ENCODE results near the gene PLEKHA4. TPM values are rescaled to one million over a fixed set of nuclear protein-coding genes. Genes with fewer than 3 reads are reported as not detected.
A peak's percentile ranks its signal among the peaks of the same experiment; 100 is the strongest.
"Not testable (repeated sequence)": the region's sequence is repeated elsewhere in the genome, so short reads cannot be mapped to it uniquely, and the experiment has no call there.

PLEKHA4 gene
- total and polyA plus RNA-seq, 10 of the 15 experiments (the other 5 are each of a cell fraction or from before 2014, with no cell fraction given), result 0.13 to 10.0 (median 6.4) TPM; not detected in 1

GRCh38 chr19:48877855-48878195 is 9.4 kb upstream of the PLEKHA4 start:
- WGBS (ENCODE audit: insufficient coverage, insufficient replicate concordance, low lambda C conversion rate, missing lambda C conversion rate), result 99% methylated on average over 6 of the region's 6 CpGs
- ChIA-PET POLR2A (interaction anchor here (1.2 to 6.7 kb wide), 2 partner anchors 8 to 101 kb away, joined by 3 to 55 read pairs; no protein-coding TSS in a partner anchor), CTCF (interaction anchor here (0.6 to 2.2 kb wide), 2 partner anchors 68 to 93 kb away, joined by 3 to 5 read pairs; no protein-coding TSS in a partner anchor), SMC1A (ENCODE audit: uncharacterized antibody, unreplicated experiment) (interaction anchor here (4.5 kb wide), 1 partner anchor 8 kb away, joined by 19 read pairs; no protein-coding TSS in a partner anchor), RAD21 (ENCODE audit: unreplicated experiment) (no interaction called here)
- intact Hi-C loops (cut with micrococcal nuclease; ENCODE audit: unreplicated experiment), result no loop called here
- H4K20me1 ChIP-seq (ENCODE audit: control insufficient read depth, insufficient read depth), result no peaks in the 10 kb centered on the region
- H2AFZ ChIP-seq (ENCODE audit: control insufficient read depth, low read depth, low read length), result no peak overlapping the region
- no peak overlapping the region for H3K27ac ChIP-seq (ENCODE audit: control insufficient read depth, insufficient read depth)
- in situ Hi-C loops (cut with MboI), result no loop called here
- TF ChIP-seq FOS (IDR thresholded peaks at IDR 0.05; ENCODE audit: borderline replicate concordance, extremely low read depth, insufficient read length) (no peak), POLR2AphosphoS5 (IDR thresholded peaks at IDR 0.05; ENCODE audit: low read length) (0 out of 2 replicates have a peak, but pooled peaks have one; percentile 12)
- FAIRE-seq (no peak), DNase-seq (ENCODE audit: low read depth, low spot score) (no peak), ATAC-seq (no peak)
- peaks cover 17% of the 10 kb centered on the region for H3K4me1 ChIP-seq (ENCODE audit: control insufficient read depth, insufficient read depth, low read length)
- H3K4me3 ChIP-seq, result no peak overlapping the region; the same call in 1 of the 2 replicates
- H3K27me3 ChIP-seq (replicated peaks in 1 of 2; ENCODE audit: control insufficient read depth in 2 of 2, insufficient read depth in 2 of 2, low read length in 1 of 2), result no peaks in the 10 kb centered on the region
- H3K9me3 ChIP-seq (replicated peaks; ENCODE audit: control insufficient read depth, insufficient read depth, low read length), result peaks cover 7% of the 10 kb centered on the region; the same call in 2 of the 3 replicates
- no peak overlapping the region; the same call in 1 of the 2 replicates for H3K4me2 ChIP-seq (ENCODE audit: control insufficient read depth, insufficient read depth)
- peaks cover 1 to 10% of the 10 kb centered on the region in 2 experiments; a peak in 2 of 4 replicates for H3K36me3 ChIP-seq (ENCODE audit: control insufficient read depth in 2 of 2, insufficient read depth in 2 of 2, low read length in 1 of 2)
- no peak overlapping the region for H3K9ac ChIP-seq (ENCODE audit: control insufficient read depth, insufficient read depth, low read length)
- BruUV-seq (replicated peaks), result no TSS peak
- H3K79me2 ChIP-seq (ENCODE audit: control insufficient read depth, insufficient read depth, low read length), result peaks cover 43% of the 10 kb centered on the region

- RAD21 ChIA-PET (ENCODE audit: unreplicated experiment), result interaction anchor here (1.0 to 5.0 kb wide), 6 partner anchors 10 to 95 kb away, joined by 4 to 26 read pairs (median 6); partner anchors contain the start of gene NUCB1
- 2% methylated on average over 30 of the region's 30 CpGs for WGBS (ENCODE audit: insufficient coverage, insufficient replicate concordance, low lambda C conversion rate, missing lambda C conversion rate)
- BruUV-seq (replicated peaks), result not testable (repeated sequence)
- TF ChIP-seq POLR2AphosphoS5 (IDR thresholded peaks at IDR 0.05; ENCODE audit: low read length), result peak; percentile 69
- peak; percentile 46; the same call in 1 of the 2 replicates for TF ChIP-seq NR2F1 (conservative IDR thresholded peaks at IDR 0.05)
- TF ChIP-seq ETV6 (conservative IDR thresholded peaks at IDR 0.05 in 1 of 2, IDR thresholded peaks at IDR 0.05 in 1 of 2; ENCODE audit: borderline replicate concordance in 1 of 2, low read depth in 1 of 2), result 0 out of 4 replicates have a peak, but pooled peaks of 1 of the 2 experiments have one; percentile 7
- TF ChIP-seq MLLT1 (IDR thresholded peaks at IDR 0.05), result peak; percentile 97
- TF ChIP-seq TCF12 (IDR thresholded peaks at IDR 0.05; ENCODE audit: low read depth, low read length), result peak; percentile 25; the same call in 1 of the 2 replicates
- TF ChIP-seq, protein P1, sequence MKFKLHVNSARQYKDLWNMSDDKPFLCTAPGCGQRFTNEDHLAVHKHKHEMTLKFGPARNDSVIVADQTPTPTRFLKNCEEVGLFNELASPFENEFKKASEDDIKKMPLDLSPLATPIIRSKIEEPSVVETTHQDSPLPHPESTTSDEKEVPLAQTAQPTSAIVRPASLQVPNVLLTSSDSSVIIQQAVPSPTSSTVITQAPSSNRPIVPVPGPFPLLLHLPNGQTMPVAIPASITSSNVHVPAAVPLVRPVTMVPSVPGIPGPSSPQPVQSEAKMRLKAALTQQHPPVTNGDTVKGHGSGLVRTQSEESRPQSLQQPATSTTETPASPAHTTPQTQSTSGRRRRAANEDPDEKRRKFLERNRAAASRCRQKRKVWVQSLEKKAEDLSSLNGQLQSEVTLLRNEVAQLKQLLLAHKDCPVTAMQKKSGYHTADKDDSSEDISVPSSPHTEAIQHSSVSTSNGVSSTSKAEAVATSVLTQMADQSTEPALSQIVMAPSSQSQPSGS (IDR thresholded peaks at IDR 0.05; ENCODE audit: low read length), result peak; percentile 14; the same call in 1 of the 2 replicates
- TF ChIP-seq POU2F2 (IDR thresholded peaks at IDR 0.05; ENCODE audit: borderline replicate concordance, low read depth, low read length), result peak; percentile 28; the same call in 1 of the 3 replicates
Measured at GRCh38 chr19:48876043-48876981, 7.9 kb upstream of the PLEKHA4 start.

More at GRCh38 chr19:48876043-48876981, 7.9 kb upstream of the PLEKHA4 start:
- H3K27me3 ChIP-seq (replicated peaks in 1 of 2; ENCODE audit: control insufficient read depth in 2 of 2, insufficient read depth in 2 of 2, low read length in 1 of 2); in situ Hi-C loops (cut with MboI); H4K20me1 ChIP-seq (ENCODE audit: control insufficient read depth, insufficient read depth); FAIRE-seq; H3K9me3 ChIP-seq (replicated peaks; ENCODE audit: control insufficient read depth, insufficient read depth, low read length); H2AFZ ChIP-seq (ENCODE audit: control insufficient read depth, low read depth, low read length); H3K36me3 ChIP-seq (ENCODE audit: control insufficient read depth in 2 of 2, insufficient read depth in 2 of 2, low read length in 1 of 2); DNase-seq (ENCODE audit: low read depth, low spot score); intact Hi-C loops (cut with micrococcal nuclease; ENCODE audit: unreplicated experiment); H3K4me1 ChIP-seq (ENCODE audit: control insufficient read depth, insufficient read depth, low read length): not testable (repeated sequence)
- ChIA-PET CTCF (interaction anchor here (0.8 to 2.2 kb wide), 7 partner anchors 9 to 117 kb away, joined by 3 to 10 read pairs (median 5); partner anchors contain the start of genes FTL, GYS1 and RUVBL2), SMC1A (ENCODE audit: uncharacterized antibody, unreplicated experiment) (interaction anchor here (1.0 to 4.5 kb wide), 5 partner anchors 10 to 90 kb away, joined by 3 to 28 read pairs (median 5); partner anchors contain the start of genes BAX and FTL), POLR2A (interaction anchor here (0.6 to 6.7 kb wide), 11 partner anchors 10 to 1453 kb away, joined by 3 to 64 read pairs (median 15); partner anchors contain the start of genes BCAT2, FTL, KCNC3 and NUCB1)
- peak overlapping the region; percentile 98 for H3K4me2 ChIP-seq (ENCODE audit: control insufficient read depth, insufficient read depth)
- ATAC-seq, result peak; percentile 4
- peak overlapping the region; percentile 99 for H3K9ac ChIP-seq (ENCODE audit: control insufficient read depth, insufficient read depth, low read length)
- peak overlapping the region; percentile 100 for H3K4me3 ChIP-seq
- H3K27ac ChIP-seq (ENCODE audit: control insufficient read depth, insufficient read depth), result peak overlapping the region; percentile 94
- peaks cover 50% of the 10 kb centered on the region for H3K79me2 ChIP-seq (ENCODE audit: control insufficient read depth, insufficient read depth, low read length)
